ENCODE results near the gene SPTBN4.

DNA sequence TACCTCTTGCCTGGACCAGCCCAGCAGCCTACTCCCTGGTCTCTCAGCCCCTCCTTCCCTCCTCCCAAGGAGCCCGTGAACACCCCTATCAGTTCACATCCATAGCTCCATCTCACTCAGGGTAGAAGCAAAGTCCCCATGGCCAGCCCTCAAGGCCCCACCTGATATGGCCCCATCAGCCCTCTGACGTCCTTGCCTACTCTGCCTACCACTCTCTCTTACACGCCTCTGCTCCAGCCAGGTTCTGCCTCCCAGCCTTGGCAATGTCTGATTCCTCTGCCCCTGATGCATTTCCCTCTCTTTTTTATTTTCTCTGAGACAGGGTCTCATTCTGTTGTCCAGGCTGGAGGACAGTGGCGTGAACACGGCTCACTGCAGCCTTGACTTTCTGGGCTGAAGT, 14.8 kb upstream of the SPTBN4 start:
- TF ChIP-seq, protein P1, sequence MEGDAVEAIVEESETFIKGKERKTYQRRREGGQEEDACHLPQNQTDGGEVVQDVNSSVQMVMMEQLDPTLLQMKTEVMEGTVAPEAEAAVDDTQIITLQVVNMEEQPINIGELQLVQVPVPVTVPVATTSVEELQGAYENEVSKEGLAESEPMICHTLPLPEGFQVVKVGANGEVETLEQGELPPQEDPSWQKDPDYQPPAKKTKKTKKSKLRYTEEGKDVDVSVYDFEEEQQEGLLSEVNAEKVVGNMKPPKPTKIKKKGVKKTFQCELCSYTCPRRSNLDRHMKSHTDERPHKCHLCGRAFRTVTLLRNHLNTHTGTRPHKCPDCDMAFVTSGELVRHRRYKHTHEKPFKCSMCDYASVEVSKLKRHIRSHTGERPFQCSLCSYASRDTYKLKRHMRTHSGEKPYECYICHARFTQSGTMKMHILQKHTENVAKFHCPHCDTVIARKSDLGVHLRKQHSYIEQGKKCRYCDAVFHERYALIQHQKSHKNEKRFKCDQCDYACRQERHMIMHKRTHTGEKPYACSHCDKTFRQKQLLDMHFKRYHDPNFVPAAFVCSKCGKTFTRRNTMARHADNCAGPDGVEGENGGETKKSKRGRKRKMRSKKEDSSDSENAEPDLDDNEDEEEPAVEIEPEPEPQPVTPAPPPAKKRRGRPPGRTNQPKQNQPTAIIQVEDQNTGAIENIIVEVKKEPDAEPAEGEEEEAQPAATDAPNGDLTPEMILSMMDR (IDR thresholded peaks at IDR 0.05; ENCODE audit: low read length), result no peak
- no peak for TF ChIP-seq EZH2 (optimal IDR thresholded peaks at IDR 0.05; ENCODE audit: low read depth, low read length)

All from MM.1S (cell line).